ENCODE results near the gene CDK5RAP2.

CDK5RAP2 gene

GRCh38 chr9:120539951-120540350 lies 40.0 kb downstream of the CDK5RAP2 start:
- H2BK120ac ChIP-seq (ENCODE audit: low read depth, low read length): no peak overlapping the region
- no peak overlapping the region for H3K4me2 ChIP-seq (ENCODE audit: insufficient read depth, low read length, poor library complexity, severe bottlenecking)
- H4K8ac ChIP-seq (ENCODE audit: low read depth, low read length): no peak overlapping the region
- no peak overlapping the region for H2BK5ac ChIP-seq (ENCODE audit: low read length)
- no CpG with 5 or more reads among the region's 9 CpGs for WGBS, 2 donors (ENCODE audit: extremely low coverage in 2 of 2, insufficient read length in 2 of 2, insufficient replicate concordance in 1 of 2)
- H3K27me3 ChIP-seq (ENCODE audit: control insufficient read depth in 3 of 3, insufficient read depth in 3 of 3, low read depth in 1 of 3, low read length in 3 of 3): no peaks in the 10 kb centered on the region
- H3K9ac ChIP-seq (ENCODE audit: low read depth, low read length, poor library complexity): no peak overlapping the region
- H2AK5ac ChIP-seq (ENCODE audit: low read depth, low read length): no peak overlapping the region
- no peak overlapping the region for H2AFZ ChIP-seq (ENCODE audit: low read length)
- H4K91ac ChIP-seq (ENCODE audit: low read depth, low read length, poor library complexity): no peak overlapping the region
- no peak overlapping the region for H3K23ac ChIP-seq (ENCODE audit: low read depth, low read length, poor library complexity)
- no peak overlapping the region for H3K18ac ChIP-seq (ENCODE audit: low read length)
- no peak overlapping the region for H2BK12ac ChIP-seq (ENCODE audit: low read length)
- H3K4me3 ChIP-seq (ENCODE audit: low read length in 2 of 2): no peak overlapping the region
- H3K79me1 ChIP-seq (ENCODE audit: low read depth, low read length): no peaks in the 10 kb centered on the region
- H3K4ac ChIP-seq (ENCODE audit: low read length): no peak overlapping the region
- H3K4me1 ChIP-seq (ENCODE audit: control insufficient read depth in 2 of 2, insufficient read depth in 1 of 2, low read depth in 1 of 2, low read length in 2 of 2): no peaks in the 10 kb centered on the region
- H3K36me3 ChIP-seq (replicated peaks in 1 of 2; ENCODE audit: control insufficient read depth in 2 of 2, insufficient read depth in 2 of 2, low read length in 2 of 2): peaks cover 36 to 97% of the 10 kb centered on the region in 2 donors
- DNase-seq (ENCODE audit: low spot score): no peak
- H3K9me3 ChIP-seq (replicated peaks in 1 of 2; ENCODE audit: control insufficient read depth in 2 of 2, insufficient read depth in 1 of 2, low read depth in 1 of 2, low read length in 2 of 2): no peaks in the 10 kb centered on the region
- no peak overlapping the region for H3K14ac ChIP-seq (ENCODE audit: low read length)
- no peak overlapping the region for H3K27ac ChIP-seq (replicated peaks; ENCODE audit: low read length)
- H2BK15ac ChIP-seq (ENCODE audit: low read length): no peak overlapping the region

- no peaks in the 10 kb centered on the region for H3K79me1 ChIP-seq (ENCODE audit: low read depth, low read length)
- no peak overlapping the region for H2BK12ac ChIP-seq (ENCODE audit: low read length)
- H3K9me3 ChIP-seq (replicated peaks in 1 of 2; ENCODE audit: control insufficient read depth in 2 of 2, insufficient read depth in 1 of 2, low read depth in 1 of 2, low read length in 2 of 2): no peaks in the 10 kb centered on the region
- H3K36me3 ChIP-seq (replicated peaks in 1 of 2; ENCODE audit: control insufficient read depth in 2 of 2, insufficient read depth in 2 of 2, low read length in 2 of 2): peaks cover 32 to 98% of the 10 kb centered on the region in 2 donors
- H3K23ac ChIP-seq (ENCODE audit: low read depth, low read length, poor library complexity): no peak overlapping the region
- H3K9ac ChIP-seq (ENCODE audit: low read depth, low read length, poor library complexity): no peak overlapping the region
- H4K8ac ChIP-seq (ENCODE audit: low read depth, low read length): no peak overlapping the region
- H2BK120ac ChIP-seq (ENCODE audit: low read depth, low read length): no peak overlapping the region
- no peak overlapping the region for H3K18ac ChIP-seq (ENCODE audit: low read length)
- H3K14ac ChIP-seq (ENCODE audit: low read length): no peak overlapping the region
- no peak overlapping the region for H2AK5ac ChIP-seq (ENCODE audit: low read depth, low read length)
- no peaks in the 10 kb centered on the region for H3K27me3 ChIP-seq (ENCODE audit: control insufficient read depth in 3 of 3, insufficient read depth in 3 of 3, low read depth in 1 of 3, low read length in 3 of 3)
- no peak overlapping the region for H2BK15ac ChIP-seq (ENCODE audit: low read length)
- DNase-seq (ENCODE audit: low spot score): no peak
- no peak overlapping the region for H2AFZ ChIP-seq (ENCODE audit: low read length)
- no peak overlapping the region for H3K4me3 ChIP-seq (ENCODE audit: low read length in 2 of 2)
- no peak overlapping the region for H4K91ac ChIP-seq (ENCODE audit: low read depth, low read length, poor library complexity)
- no peak overlapping the region for H3K4ac ChIP-seq (ENCODE audit: low read length)
- no CpG with 5 or more reads among the region's 3 CpGs for WGBS, 2 donors (ENCODE audit: extremely low coverage in 2 of 2, insufficient read length in 2 of 2, insufficient replicate concordance in 1 of 2)
- H3K27ac ChIP-seq (replicated peaks; ENCODE audit: low read length): no peak overlapping the region
- H3K4me1 ChIP-seq (ENCODE audit: control insufficient read depth in 2 of 2, insufficient read depth in 1 of 2, low read depth in 1 of 2, low read length in 2 of 2): no peaks in the 10 kb centered on the region
- H3K4me2 ChIP-seq (ENCODE audit: insufficient read depth, low read length, poor library complexity, severe bottlenecking): no peak overlapping the region
- no peak overlapping the region for H2BK5ac ChIP-seq (ENCODE audit: low read length)
Observed at GRCh38 chr9:120538339-120538738, 41.6 kb downstream of the CDK5RAP2 start.

DNA sequence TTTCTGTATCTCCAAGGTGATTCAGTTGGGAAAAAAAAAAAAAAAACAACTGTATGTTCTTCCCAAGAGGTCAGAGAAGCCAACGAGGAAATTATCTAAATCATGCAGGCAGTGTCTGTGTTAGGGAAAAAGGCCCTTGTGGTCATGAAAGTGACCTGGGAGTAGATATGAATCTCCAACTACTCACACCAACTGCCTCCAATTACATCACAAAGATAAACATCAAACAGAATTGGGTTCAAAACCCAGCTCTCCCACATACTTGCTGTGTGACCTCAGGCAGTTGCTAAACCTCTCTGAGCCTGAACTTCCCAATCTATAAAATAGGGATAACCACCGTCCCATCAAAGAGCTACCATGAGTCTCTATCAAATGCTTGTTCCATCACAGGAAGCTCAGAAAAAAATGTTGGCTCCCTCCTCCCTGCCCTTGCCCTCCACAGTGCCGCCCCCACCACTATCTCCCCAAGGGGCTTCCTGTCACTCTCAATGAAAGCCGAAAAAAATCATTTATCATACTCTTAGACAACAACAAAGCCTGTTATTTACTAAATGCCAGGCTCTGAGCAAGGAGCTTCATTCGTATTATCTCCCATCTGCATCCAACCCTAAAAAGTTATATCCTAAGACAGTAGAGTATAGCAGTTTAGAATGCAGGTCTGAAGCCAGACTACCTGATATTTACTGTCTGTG lies 42.9 kb downstream of the CDK5RAP2 start:
- no peaks in the 10 kb centered on the region for H3K4me1 ChIP-seq (ENCODE audit: control insufficient read depth in 2 of 2, insufficient read depth in 1 of 2, low read depth in 1 of 2, low read length in 2 of 2)
- no peak overlapping the region for H4K8ac ChIP-seq (ENCODE audit: low read depth, low read length)
- H2BK120ac ChIP-seq (ENCODE audit: low read depth, low read length): no peak overlapping the region
- no peak overlapping the region for H3K4me2 ChIP-seq (ENCODE audit: insufficient read depth, low read length, poor library complexity, severe bottlenecking)
- no CpG with 5 or more reads among the region's 5 CpGs for WGBS, 2 donors (ENCODE audit: extremely low coverage in 2 of 2, insufficient read length in 2 of 2, insufficient replicate concordance in 1 of 2)
- no peak overlapping the region for H3K14ac ChIP-seq (ENCODE audit: low read length)
- H3K36me3 ChIP-seq (replicated peaks in 1 of 2; ENCODE audit: control insufficient read depth in 2 of 2, insufficient read depth in 2 of 2, low read length in 2 of 2): peaks cover 34 to 98% of the 10 kb centered on the region in 2 donors
- no peak overlapping the region for H2BK15ac ChIP-seq (ENCODE audit: low read length)
- no peaks in the 10 kb centered on the region for H3K27me3 ChIP-seq (ENCODE audit: control insufficient read depth in 3 of 3, insufficient read depth in 3 of 3, low read depth in 1 of 3, low read length in 3 of 3)
- no peak overlapping the region for H2BK5ac ChIP-seq (ENCODE audit: low read length)
- no peak overlapping the region for H3K18ac ChIP-seq (ENCODE audit: low read length)
- H3K9ac ChIP-seq (ENCODE audit: low read depth, low read length, poor library complexity): no peak overlapping the region
- H2BK12ac ChIP-seq (ENCODE audit: low read length): no peak overlapping the region
- no peak overlapping the region for H3K4ac ChIP-seq (ENCODE audit: low read length)
- no peak for DNase-seq (ENCODE audit: low spot score)
- H3K23ac ChIP-seq (ENCODE audit: low read depth, low read length, poor library complexity): no peak overlapping the region
- H4K91ac ChIP-seq (ENCODE audit: low read depth, low read length, poor library complexity): no peak overlapping the region
- H3K27ac ChIP-seq (replicated peaks; ENCODE audit: low read length): no peak overlapping the region
- no peaks in the 10 kb centered on the region for H3K79me1 ChIP-seq (ENCODE audit: low read depth, low read length)
- no peak overlapping the region for H3K4me3 ChIP-seq (ENCODE audit: low read length in 2 of 2)
- no peak overlapping the region for H2AFZ ChIP-seq (ENCODE audit: low read length)
- H3K9me3 ChIP-seq (replicated peaks in 1 of 2; ENCODE audit: control insufficient read depth in 2 of 2, insufficient read depth in 1 of 2, low read depth in 1 of 2, low read length in 2 of 2): no peaks in the 10 kb centered on the region
- no peak overlapping the region for H2AK5ac ChIP-seq (ENCODE audit: low read depth, low read length)

DNA sequence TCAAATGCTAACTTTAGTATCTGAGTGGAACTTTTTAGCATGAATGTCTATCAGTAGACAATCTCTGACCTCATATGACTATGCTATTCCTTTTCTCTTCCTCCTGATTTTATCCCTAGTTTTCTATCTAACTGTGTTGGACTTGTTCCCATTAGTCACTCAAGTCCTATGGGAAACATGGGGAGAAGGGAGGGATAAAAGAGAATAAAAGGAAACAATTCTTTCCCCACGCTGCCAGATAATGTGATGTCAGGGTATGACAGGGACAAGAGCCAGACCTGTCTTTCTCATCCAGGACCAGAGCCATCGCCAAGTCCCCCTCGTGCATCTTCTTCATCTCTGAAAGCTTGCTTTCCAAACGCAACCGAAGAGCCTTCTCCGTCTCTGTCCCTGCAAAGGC lies 43.9 kb downstream of the CDK5RAP2 start:
- Histone ChIP-seq H3K9me3 (replicated peaks in 1 of 2; ENCODE audit: control insufficient read depth in 2 of 2, insufficient read depth in 1 of 2, low read depth in 1 of 2, low read length in 2 of 2) (no peaks in the 10 kb centered on the region), H3K36me3 (replicated peaks in 1 of 2; ENCODE audit: control insufficient read depth in 2 of 2, insufficient read depth in 2 of 2, low read length in 2 of 2) (peaks cover 34 to 98% of the 10 kb centered on the region in 2 donors)
- no CpG with 5 or more reads among the region's 6 CpGs for WGBS, 2 donors (ENCODE audit: extremely low coverage in 2 of 2, insufficient read length in 2 of 2, insufficient replicate concordance in 1 of 2)

More for the DNA sequence above, 43.9 kb downstream of the CDK5RAP2 start:
- Histone ChIP-seq H2AFZ (ENCODE audit: low read length) (no peak overlapping the region), H2BK120ac (ENCODE audit: low read depth, low read length) (no peak overlapping the region), H4K91ac (ENCODE audit: low read depth, low read length, poor library complexity) (no peak overlapping the region), H3K4me2 (ENCODE audit: insufficient read depth, low read length, poor library complexity, severe bottlenecking) (no peak overlapping the region), H2BK12ac (ENCODE audit: low read length) (no peak overlapping the region), H2AK5ac (ENCODE audit: low read depth, low read length) (no peak overlapping the region), H4K8ac (ENCODE audit: low read depth, low read length) (no peak overlapping the region), H3K4me3 (ENCODE audit: low read length in 2 of 2) (no peak overlapping the region), H3K14ac (ENCODE audit: low read length) (no peak overlapping the region), H3K27ac (replicated peaks; ENCODE audit: low read length) (no peak overlapping the region), H3K4ac (ENCODE audit: low read length) (no peak overlapping the region), H3K18ac (ENCODE audit: low read length) (no peak overlapping the region), H3K79me1 (ENCODE audit: low read depth, low read length) (no peaks in the 10 kb centered on the region), H3K27me3 (ENCODE audit: control insufficient read depth in 3 of 3, insufficient read depth in 3 of 3, low read depth in 1 of 3, low read length in 3 of 3) (no peaks in the 10 kb centered on the region), H3K4me1 (ENCODE audit: control insufficient read depth in 2 of 2, insufficient read depth in 1 of 2, low read depth in 1 of 2, low read length in 2 of 2) (no peaks in the 10 kb centered on the region), H2BK5ac (ENCODE audit: low read length) (no peak overlapping the region), H3K23ac (ENCODE audit: low read depth, low read length, poor library complexity) (no peak overlapping the region), H3K9ac (ENCODE audit: low read depth, low read length, poor library complexity) (no peak overlapping the region), H2BK15ac (ENCODE audit: low read length) (no peak overlapping the region)
- DNase-seq (ENCODE audit: low spot score): no peak
